GM12875 (cell line): ENCODE data around the gene ALDOC.

Source experiments
- H3K4me3 ChIP-seq: one replicate; pipeline ENCODE4 v1.5.1; 2011; ENCODE audit warnings: low read depth, low read length, control low read depth
- TF ChIP-seq, protein P1 (sequence below): IDR thresholded peaks from 2 replicates; pipeline ENCODE4 v1.5.1; 2011; ENCODE audit warnings: low read depth, mild to moderate bottlenecking, control low read depth, inconsistent platforms, low read length, moderate library complexity, borderline replicate concordance; ENCODE audit not compliant: insufficient read depth

Gene ALDOC

DNA sequence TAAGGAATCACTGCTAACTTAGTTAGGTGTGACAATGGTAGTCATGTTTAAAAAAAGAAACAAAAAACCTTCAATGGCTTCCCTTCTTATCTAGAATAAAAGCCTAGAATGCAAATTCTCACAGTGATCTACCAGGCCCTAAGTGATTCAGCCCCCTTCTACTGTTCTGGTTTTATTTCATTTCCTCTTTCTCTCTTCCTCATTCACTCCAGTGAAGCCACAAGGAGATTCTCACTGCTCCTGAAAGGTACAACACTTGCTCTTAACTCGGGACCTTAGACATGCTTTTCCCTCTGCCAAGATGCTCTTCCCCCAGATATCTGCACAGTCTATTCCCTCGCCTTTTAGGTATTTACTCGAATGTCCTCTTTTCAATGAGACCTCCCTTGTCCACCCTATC, 9.1 kb downstream of the ALDOC start:
- no peak overlapping the region for H3K4me3 ChIP-seq
- TF ChIP-seq, protein P1, sequence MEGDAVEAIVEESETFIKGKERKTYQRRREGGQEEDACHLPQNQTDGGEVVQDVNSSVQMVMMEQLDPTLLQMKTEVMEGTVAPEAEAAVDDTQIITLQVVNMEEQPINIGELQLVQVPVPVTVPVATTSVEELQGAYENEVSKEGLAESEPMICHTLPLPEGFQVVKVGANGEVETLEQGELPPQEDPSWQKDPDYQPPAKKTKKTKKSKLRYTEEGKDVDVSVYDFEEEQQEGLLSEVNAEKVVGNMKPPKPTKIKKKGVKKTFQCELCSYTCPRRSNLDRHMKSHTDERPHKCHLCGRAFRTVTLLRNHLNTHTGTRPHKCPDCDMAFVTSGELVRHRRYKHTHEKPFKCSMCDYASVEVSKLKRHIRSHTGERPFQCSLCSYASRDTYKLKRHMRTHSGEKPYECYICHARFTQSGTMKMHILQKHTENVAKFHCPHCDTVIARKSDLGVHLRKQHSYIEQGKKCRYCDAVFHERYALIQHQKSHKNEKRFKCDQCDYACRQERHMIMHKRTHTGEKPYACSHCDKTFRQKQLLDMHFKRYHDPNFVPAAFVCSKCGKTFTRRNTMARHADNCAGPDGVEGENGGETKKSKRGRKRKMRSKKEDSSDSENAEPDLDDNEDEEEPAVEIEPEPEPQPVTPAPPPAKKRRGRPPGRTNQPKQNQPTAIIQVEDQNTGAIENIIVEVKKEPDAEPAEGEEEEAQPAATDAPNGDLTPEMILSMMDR, result no peak

DNA sequence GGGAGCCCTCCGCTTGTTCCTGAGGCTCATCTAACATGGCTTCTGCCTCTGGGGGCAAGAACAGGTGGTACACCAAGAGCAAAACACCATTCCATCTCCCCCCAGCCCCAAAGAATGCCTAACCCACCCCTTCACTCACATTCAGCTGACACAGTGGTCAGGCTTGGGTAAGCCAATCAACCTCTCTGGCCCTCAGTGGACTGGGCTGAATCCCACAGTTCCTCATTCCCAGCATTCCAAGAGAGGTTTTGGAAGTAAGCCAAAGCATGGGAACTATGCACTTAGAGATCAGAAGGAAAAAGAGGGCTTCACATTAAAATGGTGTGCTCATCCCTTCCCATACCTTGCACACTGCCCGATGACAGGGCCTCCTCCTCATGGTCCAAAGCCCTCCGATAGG, 13.2 kb downstream of the ALDOC start:
- TF ChIP-seq, protein P1, result no peak

DNA sequence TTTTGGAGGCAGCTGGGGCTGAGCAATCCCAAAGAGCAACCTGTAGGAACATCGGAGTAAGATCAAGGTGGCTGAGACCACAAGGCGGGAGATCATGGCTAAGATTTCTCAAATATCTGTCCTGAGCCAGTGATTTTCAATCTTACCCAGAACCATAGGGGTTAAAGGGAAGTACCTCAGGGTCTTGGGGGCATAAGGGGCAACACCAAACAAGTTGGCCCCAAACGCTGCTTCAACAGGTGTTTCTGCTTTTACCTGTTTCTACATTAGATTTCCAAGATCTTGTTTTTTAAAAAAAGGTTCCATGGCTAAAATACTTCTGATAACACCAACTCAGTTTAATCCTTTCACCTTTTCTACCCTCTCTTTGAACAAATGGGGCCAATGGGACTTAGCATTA, 21.7 kb downstream of the ALDOC start:
- no peak overlapping the region for H3K4me3 ChIP-seq
- TF ChIP-seq, protein P1, result no peak

More for the DNA sequence above, 13.2 kb downstream of the ALDOC start:
- H3K4me3 ChIP-seq, result no peak overlapping the region

DNA sequence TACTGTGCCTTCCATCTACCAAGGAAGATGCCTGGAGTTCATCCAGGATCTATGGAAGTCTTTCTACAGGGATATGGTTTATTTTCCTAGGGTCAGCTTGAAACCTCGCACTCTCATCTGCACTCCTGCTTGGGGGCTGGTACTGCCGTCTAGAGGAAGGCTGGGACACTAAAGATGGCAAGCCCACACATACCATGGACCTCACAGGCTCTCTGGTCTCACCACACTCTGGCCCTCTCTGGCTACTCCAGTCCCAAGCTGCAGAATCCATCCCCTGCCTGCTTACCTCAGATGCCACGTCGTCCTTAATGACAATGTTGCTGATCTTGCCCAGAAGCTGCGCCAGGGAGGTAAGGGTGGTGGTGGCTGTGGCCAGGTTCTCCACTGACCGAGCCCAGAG, 22.1 kb downstream of the ALDOC start:
- no peak overlapping the region for H3K4me3 ChIP-seq
- TF ChIP-seq, protein P1, result no peak

DNA sequence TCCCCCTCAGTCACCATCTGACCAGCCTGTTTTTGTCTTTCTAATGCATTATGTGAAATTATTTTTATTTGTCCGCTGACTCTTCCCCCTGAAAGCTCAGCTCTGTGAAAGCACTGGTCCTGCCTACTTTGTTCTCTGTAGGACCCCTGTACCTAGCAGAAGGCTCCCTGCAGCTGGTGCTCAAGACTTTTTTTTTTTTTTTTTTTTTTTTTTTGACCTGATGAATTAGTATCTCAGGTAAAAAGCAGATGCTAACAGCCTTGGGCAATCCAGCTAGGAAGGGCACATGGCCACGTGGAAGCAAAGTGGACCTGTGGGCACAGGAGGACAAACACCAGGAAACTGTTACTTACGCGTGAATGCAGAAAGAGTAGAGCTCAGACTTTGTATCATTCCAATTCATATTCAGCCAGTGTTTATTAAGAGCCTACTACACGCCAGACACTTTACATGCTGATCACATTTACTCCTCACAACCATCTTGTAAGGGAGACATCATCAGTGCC, 23.6 kb downstream of the ALDOC start:
- TF ChIP-seq, protein P1, result no peak
- no peak overlapping the region for H3K4me3 ChIP-seq

DNA sequence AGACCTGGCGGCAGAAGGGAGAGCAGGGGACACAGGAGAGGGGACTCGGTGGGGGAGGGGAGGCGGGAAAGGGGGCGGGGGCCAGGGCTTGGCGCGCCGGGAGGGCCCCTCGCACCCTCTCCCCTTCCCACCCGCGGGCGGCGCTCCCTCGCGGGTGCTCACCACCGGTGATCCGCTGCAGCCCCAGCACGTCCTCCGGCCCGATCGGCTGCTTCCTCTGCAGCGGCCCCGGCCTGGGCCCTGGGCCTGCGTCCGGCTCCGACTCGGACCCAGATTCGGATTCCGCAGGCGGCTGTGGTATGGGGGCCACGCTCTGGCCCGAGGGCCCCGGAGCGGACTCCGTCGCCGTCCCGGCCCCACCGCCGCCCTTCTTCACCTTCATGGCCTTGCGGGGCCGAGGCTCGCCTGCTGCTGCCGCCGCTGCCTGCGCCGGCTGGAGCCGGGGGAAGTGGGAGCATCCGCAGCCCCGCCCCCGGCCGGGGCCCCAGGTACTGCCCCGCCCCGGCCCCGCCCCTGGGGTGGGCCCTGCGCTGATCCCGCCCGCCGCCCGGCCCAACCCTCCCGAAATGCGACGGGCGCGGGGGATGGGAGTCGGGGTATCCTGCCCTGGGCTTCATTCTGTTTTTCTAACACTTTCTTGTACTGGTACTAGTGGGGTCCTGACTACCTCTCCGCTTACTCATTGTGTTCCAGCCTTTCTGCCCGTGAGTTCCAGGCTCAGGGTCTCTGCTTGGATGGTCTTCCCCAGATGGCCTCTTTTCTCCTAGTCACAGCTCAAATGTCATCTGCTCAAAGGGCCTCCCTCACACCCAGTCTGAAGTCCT, 24.3 kb downstream of the ALDOC start, which contains the start of gene UNC119:
UNC119 (minus strand) TSS at position 449 of the 824 bp plus-strand sequence; CDS start at position 382, 67 bp downstream.
- peak within 1 kb of the TSS; percentile 87 for H3K4me3 ChIP-seq

More for the DNA sequence above, 24.3 kb downstream of the ALDOC start, which contains the start of gene UNC119:
- TF ChIP-seq, protein P1, result no peak
